GM08714 (cell line): ENCODE data around the gene NBEA.

ENCODE experiments used
- H3K4me3 ChIP-seq: fragments of 200-500 bp; sonication (Bioruptor generic); 2 replicates; pipeline ENCODE4 v1.5.1; 2014; ENCODE audit warnings: mild to moderate bottlenecking, low read length, inconsistent platforms
- ZNF274 ChIP-seq: IDR thresholded peaks from 2 replicates; pipeline ENCODE4 v1.6.1; 2012; ENCODE audit warnings: mild to moderate bottlenecking, low read depth, low read length

NBEA gene

GRCh38 chr13:35333157-35333556, 391.1 kb downstream of the NBEA start:
- no peak for TF ChIP-seq ZNF274

GRCh38 chr13:35342440-35342839, 400.4 kb downstream of the NBEA start:
- TF ChIP-seq ZNF274 = no peak
- no peak overlapping the region for H3K4me3 ChIP-seq

More at GRCh38 chr13:35333157-35333556, 391.1 kb downstream of the NBEA start:
- H3K4me3 ChIP-seq = no peak overlapping the region

GRCh38 chr13:35343417-35343816, 401.3 kb downstream of the NBEA start:
- TF ChIP-seq ZNF274 = no peak
- H3K4me3 ChIP-seq = no peak overlapping the region

- H3K4me3 ChIP-seq = no peak overlapping the region
- TF ChIP-seq ZNF274 = no peak
Observed at GRCh38 chr13:35345992-35346391, 403.9 kb downstream of the NBEA start.

GRCh38 chr13:35346494-35346893, 404.4 kb downstream of the NBEA start:
- TF ChIP-seq ZNF274 = no peak
- H3K4me3 ChIP-seq = no peak overlapping the region

- no peak overlapping the region for H3K4me3 ChIP-seq
- TF ChIP-seq ZNF274 = no peak
Observed at GRCh38 chr13:35347679-35348205, 405.7 kb downstream of the NBEA start.

- no peak for TF ChIP-seq ZNF274
Observed at GRCh38 chr13:35349052-35349451, 407.0 kb downstream of the NBEA start.

GRCh38 chr13:35349673-35350278, 407.7 kb downstream of the NBEA start:
- no peak overlapping the region for H3K4me3 ChIP-seq
- TF ChIP-seq ZNF274 = no peak

More at GRCh38 chr13:35349052-35349451, 407.0 kb downstream of the NBEA start:
- no peak overlapping the region for H3K4me3 ChIP-seq

GRCh38 chr13:35354285-35354684, 412.2 kb downstream of the NBEA start:
- no peak for TF ChIP-seq ZNF274
- H3K4me3 ChIP-seq = no peak overlapping the region

GRCh38 chr13:35354882-35355281, 412.8 kb downstream of the NBEA start:
- no peak for TF ChIP-seq ZNF274
- H3K4me3 ChIP-seq = no peak overlapping the region

GRCh38 chr13:35356572-35356971, 414.5 kb downstream of the NBEA start:
- TF ChIP-seq ZNF274 = no peak
- no peak overlapping the region for H3K4me3 ChIP-seq

- no peak for TF ChIP-seq ZNF274
- H3K4me3 ChIP-seq = no peak overlapping the region
Observed at GRCh38 chr13:35365883-35366282, 423.8 kb downstream of the NBEA start.

GRCh38 chr13:35367586-35367985, 425.5 kb downstream of the NBEA start:
- TF ChIP-seq ZNF274 = no peak
- H3K4me3 ChIP-seq = no peak overlapping the region

- H3K4me3 ChIP-seq = no peak overlapping the region
- no peak for TF ChIP-seq ZNF274
Observed at GRCh38 chr13:35378939-35379338, 436.9 kb downstream of the NBEA start.

- TF ChIP-seq ZNF274 = no peak
- H3K4me3 ChIP-seq = no peak overlapping the region
Observed at GRCh38 chr13:35379663-35380062, 437.6 kb downstream of the NBEA start.
